Suppressor macrophage (primary cell): ENCODE measurements around the gene REC114.
"Not testable (repeated sequence)": the region's sequence is repeated elsewhere in the genome, so short reads cannot be mapped to it uniquely, and the experiment has no call there.

Source experiments
- DNase-seq, 4 experiments: peaks; one replicate each; pipeline ENCODE4 v3.0.0-alpha.2; 2020 to 2022

Gene REC114

DNA sequence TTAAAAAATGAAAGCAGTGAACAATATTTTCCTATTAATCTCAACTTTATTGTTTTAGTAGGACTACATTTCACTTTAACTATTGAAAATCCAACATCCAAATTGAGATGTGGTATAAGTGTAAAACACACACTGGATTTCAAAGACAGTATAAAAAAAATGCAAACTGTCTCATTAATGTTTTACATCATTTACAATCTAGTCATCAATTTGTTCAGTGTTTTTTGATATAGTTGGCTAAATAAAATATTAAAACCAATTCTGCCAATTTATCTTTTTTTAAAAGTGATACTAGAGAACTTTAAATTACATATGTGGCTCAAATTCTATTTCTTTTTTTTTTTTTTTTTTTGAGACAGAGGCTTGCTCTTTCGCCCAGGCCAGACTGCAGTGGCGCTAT lies 95.2 kb downstream of the REC114 start:
- no peak for DNase-seq

DNA sequence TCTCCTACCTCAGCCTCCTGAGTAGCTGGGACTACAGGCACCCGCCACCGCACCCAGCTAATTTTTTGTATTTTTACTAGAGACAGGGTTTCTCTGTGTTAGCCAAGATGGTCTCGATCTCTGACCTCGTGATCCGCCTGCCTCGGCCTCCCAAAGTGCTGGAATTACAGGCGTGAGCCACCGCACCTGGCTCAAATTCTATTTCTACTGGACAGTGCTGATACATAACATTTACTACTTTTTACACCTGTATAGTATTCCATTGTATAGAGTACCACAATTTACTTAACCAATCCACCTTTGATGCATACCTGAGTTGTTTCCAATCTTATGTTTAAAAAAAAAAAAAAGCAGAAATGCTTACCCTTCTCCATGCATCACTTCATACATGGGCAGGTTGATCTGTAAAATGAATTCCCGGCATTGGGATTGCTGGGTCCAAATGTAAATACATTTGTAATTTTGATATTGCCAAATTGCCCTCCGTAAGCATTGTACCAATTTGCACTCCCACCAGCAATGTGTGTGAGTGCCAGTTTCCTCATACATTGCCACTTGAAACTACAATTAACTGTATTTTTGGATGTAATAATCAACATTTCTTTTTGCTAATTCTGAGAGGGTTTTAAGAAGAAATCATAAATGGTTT lies 95.7 kb downstream of the REC114 start:
- DNase-seq = no peak

- DNase-seq = peak in 2 of 4 experiments; percentile 9 to 10
Observed at GRCh38 chr15:73539212-73540128, 96.5 kb downstream of the REC114 start.

DNA sequence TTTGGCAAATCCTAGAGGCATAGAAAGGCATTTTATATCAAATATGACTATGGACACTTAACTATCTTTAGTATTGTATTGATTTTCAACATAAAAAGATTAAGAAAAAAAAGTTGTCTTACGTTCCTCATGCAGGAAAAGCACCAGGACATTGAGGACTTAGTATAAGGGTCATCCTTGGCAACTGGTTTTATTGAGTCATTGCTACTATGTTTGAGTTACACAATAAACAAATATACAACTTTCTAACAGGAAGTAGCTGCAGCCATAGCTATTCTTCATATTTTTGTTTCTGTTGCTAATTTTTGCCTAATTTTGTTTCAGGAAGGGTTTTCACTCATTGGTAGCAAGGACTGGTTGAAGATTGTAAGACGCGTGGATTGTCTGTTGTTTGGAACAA lies 97.2 kb downstream of the REC114 start:
- peak in 2 of 4 experiments; percentile 57 to 61 for DNase-seq

DNA sequence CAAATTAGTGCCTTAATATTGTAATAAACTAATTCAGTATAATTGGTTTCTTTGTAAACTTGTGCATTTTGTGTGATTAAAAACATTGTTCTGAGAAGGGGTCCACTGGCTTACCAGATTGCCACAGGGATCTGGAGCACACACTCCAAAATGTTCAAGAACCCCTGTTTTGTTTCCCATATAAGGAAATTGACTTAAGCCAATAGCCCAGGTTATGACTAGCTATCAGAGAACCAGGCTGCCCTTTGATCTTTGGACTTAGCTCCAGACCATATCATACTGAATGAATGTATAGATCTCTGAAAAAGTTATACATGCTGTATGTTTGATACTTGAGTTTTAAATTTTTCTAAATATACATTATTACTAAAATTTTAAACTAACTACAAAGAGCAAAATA lies 98.5 kb downstream of the REC114 start:
- DNase-seq = no peak

DNA sequence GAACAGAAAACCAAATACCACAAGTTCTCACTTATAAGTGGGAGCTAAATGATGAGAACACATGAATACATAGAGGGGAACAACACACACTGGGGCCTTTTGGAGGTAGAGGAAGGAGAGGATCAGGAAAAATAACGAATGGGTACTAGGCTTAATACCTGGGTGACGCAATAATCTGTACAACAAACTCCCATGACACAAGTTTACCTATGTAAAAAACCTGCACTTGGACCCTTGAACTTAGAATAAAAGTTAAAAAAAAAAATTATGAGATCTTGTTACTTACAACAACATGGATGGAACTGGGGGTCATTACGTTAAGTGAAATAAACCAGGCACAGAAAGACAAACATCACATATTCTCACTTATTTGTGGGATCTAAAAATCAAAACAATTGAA lies 106.0 kb downstream of the REC114 start:
- not testable (repeated sequence) for DNase-seq

DNA sequence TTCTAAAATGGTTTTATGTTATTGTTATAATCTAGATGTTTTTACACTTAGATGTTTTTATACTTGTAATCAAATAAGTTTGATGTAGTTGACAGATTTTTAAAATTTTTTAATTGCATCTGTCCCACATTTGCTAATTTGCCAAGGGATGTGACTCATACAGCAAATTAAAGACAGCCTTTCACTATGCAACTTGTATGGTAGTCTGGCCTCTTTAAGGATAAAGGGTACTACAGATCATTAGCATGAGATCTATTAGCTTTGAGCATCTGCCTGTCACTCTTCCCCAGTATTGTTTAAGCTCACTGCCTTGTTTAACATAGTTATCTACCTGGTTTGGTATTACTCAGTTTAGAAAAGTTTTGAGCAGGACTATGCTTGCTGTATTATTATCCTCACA lies 107.2 kb downstream of the REC114 start:
- DNase-seq = no peak

DNA sequence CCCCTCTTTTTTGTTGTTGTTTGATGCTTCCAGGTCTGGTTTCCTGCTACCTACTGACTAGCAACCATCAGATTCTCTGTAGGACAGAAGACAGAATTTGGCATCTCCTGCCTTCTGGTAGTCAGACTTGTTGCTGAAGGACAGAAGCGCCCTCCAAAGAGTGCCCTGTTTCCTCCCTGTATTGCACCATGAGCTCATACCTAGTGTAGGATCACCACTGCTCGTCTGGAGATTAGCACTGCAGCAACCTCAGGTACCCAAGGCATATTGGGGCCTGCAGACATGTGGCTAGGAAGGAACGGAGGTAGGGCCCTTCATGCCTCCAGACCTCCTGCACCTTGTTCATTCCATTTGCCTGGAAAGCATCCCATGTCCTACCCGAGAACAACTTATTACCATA lies 112.1 kb downstream of the REC114 start:
- DNase-seq = no peak

DNA sequence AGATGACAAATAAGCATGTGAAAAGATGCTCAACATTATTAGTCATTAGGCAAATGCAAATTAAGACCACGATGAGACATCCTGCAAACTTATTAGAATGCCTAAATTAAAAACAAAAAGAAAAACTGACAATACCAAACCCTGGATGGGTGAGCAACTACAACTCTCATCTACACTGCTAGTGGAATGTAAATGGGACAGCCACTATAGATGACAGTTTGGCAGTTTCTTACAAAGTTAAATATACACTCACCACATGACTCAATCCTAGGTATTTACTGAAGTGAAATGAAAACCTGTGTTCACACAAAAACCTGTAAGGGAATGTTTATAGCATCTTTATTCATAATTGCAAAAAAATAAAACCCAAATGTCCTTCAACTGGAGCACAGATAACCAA lies 115.6 kb downstream of the REC114 start:
- DNase-seq = no peak

GRCh38 chr15:73560501-73561117 lies 117.6 kb downstream of the REC114 start:
- DNase-seq = peak; percentile 52 to 79 (median 74)

DNA sequence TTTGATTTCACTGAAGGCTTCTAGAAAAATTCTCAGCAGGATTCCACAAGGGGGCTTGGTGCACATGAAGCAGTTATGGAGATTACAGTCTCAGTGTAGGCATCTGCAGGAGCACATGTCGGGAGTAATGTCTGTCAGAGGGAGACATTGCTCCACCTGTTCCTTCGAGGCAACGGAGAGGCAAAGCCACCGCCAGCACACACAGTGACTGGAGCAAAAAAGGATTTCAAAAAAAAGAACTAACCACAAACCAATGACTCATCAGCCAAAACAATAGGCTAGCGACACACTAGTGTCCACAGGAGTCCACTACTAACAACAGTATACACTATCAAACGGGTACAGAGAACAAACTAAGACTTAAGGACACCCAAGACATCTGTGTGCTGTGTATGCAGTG lies 121.3 kb downstream of the REC114 start:
- DNase-seq = peak; percentile 38 to 68 (median 64)

GRCh38 chr15:73567020-73567419 lies 124.1 kb downstream of the REC114 start:
- DNase-seq = no peak

DNA sequence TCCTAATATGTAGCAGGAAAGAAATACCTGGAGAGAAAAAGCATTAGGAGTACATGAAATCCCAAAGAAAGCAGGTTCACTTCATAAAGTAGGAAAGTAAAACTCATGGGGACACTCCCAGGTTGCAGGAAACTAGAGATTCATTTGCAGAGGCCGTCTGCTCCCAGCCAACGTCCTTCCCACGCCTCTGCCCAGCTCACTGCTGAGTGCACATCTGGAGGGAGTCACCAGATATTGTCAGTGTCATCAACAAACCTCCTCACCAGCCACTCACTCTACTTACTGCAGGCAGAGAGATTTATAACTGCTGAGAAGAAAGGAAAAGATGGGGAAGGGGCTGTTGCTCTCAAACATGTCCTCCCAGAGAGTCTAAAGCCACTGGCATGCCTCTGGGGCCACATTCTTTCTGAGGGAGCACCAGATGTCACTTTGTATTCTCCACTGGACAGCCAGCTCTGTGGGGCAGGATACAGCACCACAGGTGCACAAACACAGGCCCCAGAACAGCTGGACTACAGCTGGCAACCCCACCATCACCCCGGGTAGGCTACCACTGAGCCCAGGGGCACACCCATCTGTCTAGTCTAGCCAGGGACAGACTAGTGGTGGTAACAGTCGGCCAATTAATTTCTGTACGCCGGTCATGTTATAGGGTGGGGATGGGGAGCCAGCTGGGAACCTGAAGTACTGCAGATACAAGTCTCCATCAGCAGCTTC lies 125.8 kb downstream of the REC114 start:
- no peak for DNase-seq

DNA sequence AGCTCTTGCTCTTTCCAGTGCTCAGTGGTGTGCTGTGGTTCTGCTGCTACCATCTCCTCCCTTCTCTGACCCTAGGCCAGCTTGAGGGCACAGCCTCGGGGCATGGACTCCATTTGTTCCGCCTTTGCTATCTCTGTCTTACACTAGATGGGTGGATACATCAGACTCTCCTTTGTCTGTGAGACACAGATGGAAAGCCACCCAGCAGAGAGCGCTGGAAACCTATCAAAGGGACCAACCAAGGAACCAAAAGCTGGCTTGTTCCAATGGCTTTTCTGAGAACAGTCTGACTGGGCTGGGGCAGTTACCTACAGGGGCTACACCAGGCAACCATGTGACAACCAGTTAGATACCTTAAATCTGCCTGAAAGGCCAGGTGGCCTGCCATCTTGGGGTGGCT lies 126.4 kb downstream of the REC114 start:
- DNase-seq = no peak

DNA sequence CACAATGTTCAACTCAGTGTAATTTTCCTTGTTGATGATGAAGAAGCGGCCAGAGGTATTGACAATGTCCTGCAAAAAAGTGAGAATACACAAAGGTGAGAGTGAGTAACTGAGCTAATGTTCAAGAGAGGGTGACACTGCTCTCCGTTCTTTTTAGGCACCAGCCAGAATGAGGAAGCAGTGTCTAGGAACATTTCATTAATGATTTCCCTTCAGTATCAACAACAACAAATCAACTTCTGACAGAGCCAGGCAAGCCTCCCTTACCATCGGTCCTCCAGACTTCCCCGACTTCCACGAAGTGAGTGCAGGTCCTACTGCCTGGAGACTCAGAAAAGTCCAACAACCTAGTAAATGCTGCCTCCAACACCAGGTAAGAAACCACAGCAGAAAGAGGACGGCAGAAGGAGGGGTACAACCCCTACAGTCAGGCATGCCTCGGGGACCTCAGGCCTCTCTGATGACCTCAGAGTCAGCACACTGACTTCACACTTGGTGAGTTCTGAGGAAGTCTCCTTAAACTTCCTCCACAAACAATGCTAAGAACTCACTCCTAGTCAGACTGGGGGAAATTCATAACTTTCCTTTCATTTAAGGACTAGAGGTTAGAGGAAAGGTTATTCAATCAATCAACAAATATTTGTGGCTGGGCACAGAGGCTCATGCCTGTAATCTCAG lies 127.5 kb downstream of the REC114 start:
- DNase-seq = peak; percentile 41 to 75 (median 70)

GRCh38 chr15:73571346-73571745 lies 128.4 kb downstream of the REC114 start:
- no peak for DNase-seq

DNA sequence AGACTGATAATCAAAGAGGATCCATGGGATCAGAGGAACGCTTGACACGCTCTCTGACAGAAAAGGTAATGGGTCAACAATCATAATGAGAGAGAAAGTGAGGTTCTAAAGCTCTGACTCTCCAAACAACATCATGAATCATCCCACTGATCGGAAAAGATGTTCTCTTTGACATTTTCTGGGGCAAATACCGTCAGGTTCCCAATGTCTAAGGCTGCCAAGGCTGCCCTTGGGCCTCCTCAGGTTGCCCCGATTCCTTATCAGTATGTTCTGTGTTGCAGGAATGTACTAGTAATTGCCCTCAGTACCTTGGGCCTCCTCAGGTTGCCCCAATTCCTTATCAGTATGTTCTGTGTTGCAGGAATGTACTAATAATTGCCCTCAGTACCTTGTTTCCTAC lies 129.3 kb downstream of the REC114 start:
- DNase-seq = no peak

DNA sequence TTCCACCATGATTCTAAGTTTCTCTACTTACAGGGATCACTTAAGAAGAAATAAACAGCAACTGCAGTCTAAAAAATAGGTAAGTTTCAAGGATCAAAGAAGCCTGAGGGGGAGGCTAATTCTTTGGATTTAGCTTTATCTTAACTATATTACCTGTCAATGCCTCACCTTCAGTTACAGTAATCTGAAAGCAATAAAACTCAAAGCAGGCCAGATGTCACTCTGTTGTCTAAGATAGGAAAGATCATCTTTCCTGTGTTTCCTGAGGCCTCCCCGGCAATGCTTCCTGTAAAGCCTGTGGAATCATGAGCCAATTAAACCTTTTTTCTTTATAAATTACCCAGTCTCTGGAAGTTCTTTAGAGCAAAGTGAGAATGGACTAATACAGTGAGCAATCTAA lies 130.1 kb downstream of the REC114 start:
- no peak for DNase-seq

DNA sequence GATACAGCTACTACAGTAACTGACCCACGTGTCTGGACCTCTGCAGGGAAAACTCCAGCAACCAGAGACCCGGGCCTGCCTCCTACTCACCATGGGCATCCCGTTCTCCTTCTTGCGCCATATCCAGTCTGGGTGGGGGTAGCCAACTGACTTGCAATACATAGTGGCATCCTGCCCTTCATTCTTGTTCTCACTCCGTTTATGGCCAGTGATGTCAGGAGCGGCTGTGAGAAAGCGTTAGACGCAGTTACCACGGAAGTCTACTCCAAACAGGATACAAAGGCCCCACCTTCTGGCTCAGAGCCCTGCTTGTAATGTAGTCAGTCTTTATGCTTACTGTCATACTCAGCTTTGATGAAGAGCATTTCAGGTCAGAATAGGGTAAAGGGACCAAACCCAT lies 130.6 kb downstream of the REC114 start:
- peak in 1 of 4 experiments; percentile 9 for DNase-seq

DNA sequence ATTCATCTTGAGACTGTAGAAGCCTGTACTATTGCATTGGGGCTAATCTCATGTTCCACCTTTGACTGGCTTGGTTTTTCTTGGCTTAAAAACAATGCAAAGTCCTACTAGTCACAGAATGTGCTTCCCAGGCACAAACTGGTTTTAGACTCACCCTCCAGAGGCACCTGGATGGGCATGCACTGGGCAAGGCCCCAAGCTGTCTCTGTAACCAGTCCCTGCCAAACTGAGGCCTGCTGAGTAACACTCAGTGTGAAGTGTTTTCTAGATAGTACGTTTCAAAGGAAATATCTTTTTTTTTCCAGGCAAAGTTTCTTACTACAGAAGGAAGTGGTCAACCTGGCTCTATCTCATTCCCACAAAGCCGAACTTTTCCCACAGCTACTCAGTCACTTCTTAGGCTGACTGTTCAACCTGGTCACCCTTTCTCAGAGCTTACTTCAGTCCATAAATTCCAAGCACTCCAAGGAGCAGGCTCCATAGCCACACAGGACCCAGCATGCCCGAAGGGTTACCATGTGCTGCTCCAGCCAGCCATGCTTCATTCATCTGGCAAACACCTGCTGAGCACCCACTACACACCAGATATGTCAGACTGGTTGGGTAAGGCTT lies 132.8 kb downstream of the REC114 start:
- DNase-seq = no peak

- not testable (repeated sequence) for DNase-seq
Observed at GRCh38 chr15:73577593-73577992, 134.6 kb downstream of the REC114 start.

DNA sequence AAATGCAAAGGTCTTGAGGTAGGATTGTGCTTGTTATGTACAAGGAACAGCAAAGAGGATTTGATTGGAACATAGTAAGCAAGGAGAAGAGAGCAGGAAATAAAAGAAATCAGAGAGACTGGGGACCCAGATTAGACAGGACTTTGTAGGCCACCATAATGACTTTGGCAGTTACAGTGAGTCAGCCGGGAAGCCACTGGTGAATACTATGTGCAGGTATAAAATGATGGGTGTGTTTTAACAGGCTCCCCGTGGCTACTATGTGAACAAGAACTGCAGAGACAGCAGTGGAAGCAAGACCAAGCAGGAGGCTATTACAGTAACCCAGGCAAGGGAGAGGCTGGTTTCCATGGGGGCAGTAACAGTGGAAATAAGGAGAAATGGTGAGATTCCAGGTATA lies 135.1 kb downstream of the REC114 start:
- DNase-seq = no peak
